Left lung (tissue), 10 donors: ENCODE data around the gene CYP27C1. TPM values are rescaled to one million over a fixed set of nuclear protein-coding genes. Genes with fewer than 3 reads are reported as not detected.
A peak's percentile ranks its signal among the peaks of the same experiment; 100 is the strongest.

ENCODE experiments used
- ATAC-seq: fragments of 200-7000 bp; cut with Tn5 transposase; one replicate; pipeline ENCODE4 v1.9.1; 2020; ENCODE audit warnings: moderate library complexity
- DNase-seq, 4 donors: peaks; one replicate each; pipeline ENCODE4 v3.0.0-alpha.2; 2013 to 2020
- H3K27ac ChIP-seq, 2 donors: fragments of 200-600 bp; sonication (generic) in 1 of 2; one replicate each; pipeline versions ENCODE4 v1.5.0 to v1.8.0; 2020 to 2021
- H3K27me3 ChIP-seq, 2 donors: fragments of 200-600 bp; sonication (generic) in 1 of 2; one replicate each; pipeline versions ENCODE4 v1.5.0 to v1.8.0; 2020 to 2021
- H3K36me3 ChIP-seq, 2 donors: fragments of 200-600 bp; sonication (generic) in 1 of 2; one replicate each; pipeline versions ENCODE4 v1.5.0 to v1.8.0; 2020 to 2021
- H3K4me1 ChIP-seq, 2 donors: fragments of 200-600 bp; one replicate each; pipeline ENCODE4 v1.8.0; 2021
- H3K4me3 ChIP-seq, 2 donors: fragments of 200-600 bp; sonication (generic) in 1 of 2; one replicate each; pipeline versions ENCODE4 v1.5.0 to v1.8.0; 2020 to 2021; ENCODE audit warnings: mild to moderate bottlenecking in 1 of 2
- H3K9me3 ChIP-seq, 2 donors: fragments of 200-600 bp; sonication (generic) in 1 of 2; one replicate each; pipeline versions ENCODE4 v1.5.0 to v1.8.0; 2020 to 2021
- intact Hi-C, 2 donors: fragments of 100-400 bp; cut with DNase I; formaldehyde crosslinking; loops; one replicate each; pipeline versions ENCODE4 v1.11.2 to v1.14.2; 2022
- polyA plus RNA-seq, 6 donors: library from polyadenylated mRNA; unstranded; fragments of 120-200 nt; gene quantifications; one replicate each; pipeline ENCODE4 v1.2.1, GENCODE V29; 2013; ENCODE audit not compliant: insufficient read length in 6 of 6
- total RNA-seq, 2 donors: library from RNA; stranded (reverse); fragmentation: NEBNext Ultra II Directional; extraction: Animal tissue kit (Norgen Biotek cat#: 25700); gene quantifications; one replicate each; pipeline ENCODE4 v1.2.1, GENCODE V29; 2021
- TF ChIP-seq, protein P1 (sequence below), 2 donors: fragments of 200-600 bp; sonication (generic) in 1 of 2; IDR thresholded peaks; one replicate each; pipeline versions ENCODE4 v1.5.0 to v1.8.0; 2021; ENCODE audit warnings: antibody characterized with exemption in 2 of 2
- donor health status: DM: no; HTN: yes; CAD: no.
- donor health status: DM: no; HTN: no; CAD: no.

CYP27C1 gene
- total and polyA plus RNA-seq, 8 donors = 0.10 to 13.2 (median 10.4) TPM

GRCh38 chr2:127157651-127158485 is 62.2 kb downstream of the CYP27C1 start:
- no peak overlapping the region for H3K27ac ChIP-seq
- intact Hi-C loops = no loop called here

DNA sequence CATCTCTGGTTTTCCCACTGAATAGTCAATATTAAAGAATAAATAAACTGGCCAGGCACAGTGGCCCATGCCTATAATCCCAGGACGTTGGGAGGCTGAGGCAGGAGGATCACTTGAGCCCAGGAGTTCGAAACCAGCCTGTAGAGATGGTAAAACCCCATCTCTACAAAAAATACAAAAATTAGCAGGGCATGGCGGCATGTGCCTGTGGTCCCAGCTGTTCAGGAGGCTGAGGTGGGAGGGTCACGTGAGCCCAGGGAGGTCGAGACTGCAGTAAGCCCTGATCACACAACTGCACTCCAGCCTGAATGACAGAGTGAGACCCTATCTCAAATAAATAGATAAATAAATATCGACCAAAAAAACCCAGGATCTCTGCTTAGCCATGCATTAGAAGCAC is 63.0 kb downstream of the CYP27C1 start:
- Histone ChIP-seq H3K36me3 (no peaks in the 10 kb centered on the region), H3K4me3 (no peak overlapping the region), H3K27ac (no peak overlapping the region), H3K4me1 (peaks cover 0 to 2% of the 10 kb centered on the region in 2 donors), H3K9me3 (no peaks in the 10 kb centered on the region), H3K27me3 (no peaks in the 10 kb centered on the region)
- no peak for DNase-seq
- intact Hi-C loops = no loop called here
- TF ChIP-seq, protein P1, sequence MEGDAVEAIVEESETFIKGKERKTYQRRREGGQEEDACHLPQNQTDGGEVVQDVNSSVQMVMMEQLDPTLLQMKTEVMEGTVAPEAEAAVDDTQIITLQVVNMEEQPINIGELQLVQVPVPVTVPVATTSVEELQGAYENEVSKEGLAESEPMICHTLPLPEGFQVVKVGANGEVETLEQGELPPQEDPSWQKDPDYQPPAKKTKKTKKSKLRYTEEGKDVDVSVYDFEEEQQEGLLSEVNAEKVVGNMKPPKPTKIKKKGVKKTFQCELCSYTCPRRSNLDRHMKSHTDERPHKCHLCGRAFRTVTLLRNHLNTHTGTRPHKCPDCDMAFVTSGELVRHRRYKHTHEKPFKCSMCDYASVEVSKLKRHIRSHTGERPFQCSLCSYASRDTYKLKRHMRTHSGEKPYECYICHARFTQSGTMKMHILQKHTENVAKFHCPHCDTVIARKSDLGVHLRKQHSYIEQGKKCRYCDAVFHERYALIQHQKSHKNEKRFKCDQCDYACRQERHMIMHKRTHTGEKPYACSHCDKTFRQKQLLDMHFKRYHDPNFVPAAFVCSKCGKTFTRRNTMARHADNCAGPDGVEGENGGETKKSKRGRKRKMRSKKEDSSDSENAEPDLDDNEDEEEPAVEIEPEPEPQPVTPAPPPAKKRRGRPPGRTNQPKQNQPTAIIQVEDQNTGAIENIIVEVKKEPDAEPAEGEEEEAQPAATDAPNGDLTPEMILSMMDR (IDR thresholded peaks at IDR 0.05) = no peak
- no peak for ATAC-seq

More at GRCh38 chr2:127157651-127158485, 62.2 kb downstream of the CYP27C1 start:
- H3K4me3 ChIP-seq = no peak overlapping the region
- H3K27me3 ChIP-seq = no peaks in the 10 kb centered on the region
- H3K9me3 ChIP-seq = no peaks in the 10 kb centered on the region
- ATAC-seq (no peak), DNase-seq (peak in 2 of 4 donors; percentile 37 to 54)
- H3K36me3 ChIP-seq = no peaks in the 10 kb centered on the region
- peaks cover 0 to 2% of the 10 kb centered on the region in 2 donors for H3K4me1 ChIP-seq
- TF ChIP-seq, protein P1 (IDR thresholded peaks at IDR 0.05) = no peak

- intact Hi-C loops = no loop called here
- H3K36me3 ChIP-seq = no peaks in the 10 kb centered on the region
- TF ChIP-seq, protein P1 (IDR thresholded peaks at IDR 0.05) = no peak
- peaks cover 0 to 2% of the 10 kb centered on the region in 2 donors for H3K4me1 ChIP-seq
- peak in 2 of 4 donors; percentile 54 to 70 for DNase-seq
- no peak overlapping the region for H3K4me3 ChIP-seq
- H3K9me3 ChIP-seq = no peaks in the 10 kb centered on the region
- no peak overlapping the region for H3K27ac ChIP-seq
- no peaks in the 10 kb centered on the region for H3K27me3 ChIP-seq
- peak; percentile 76 for ATAC-seq
These were observed 64.2 kb downstream of the CYP27C1 start for GRCh38 chr2:127155947-127156346.

DNA sequence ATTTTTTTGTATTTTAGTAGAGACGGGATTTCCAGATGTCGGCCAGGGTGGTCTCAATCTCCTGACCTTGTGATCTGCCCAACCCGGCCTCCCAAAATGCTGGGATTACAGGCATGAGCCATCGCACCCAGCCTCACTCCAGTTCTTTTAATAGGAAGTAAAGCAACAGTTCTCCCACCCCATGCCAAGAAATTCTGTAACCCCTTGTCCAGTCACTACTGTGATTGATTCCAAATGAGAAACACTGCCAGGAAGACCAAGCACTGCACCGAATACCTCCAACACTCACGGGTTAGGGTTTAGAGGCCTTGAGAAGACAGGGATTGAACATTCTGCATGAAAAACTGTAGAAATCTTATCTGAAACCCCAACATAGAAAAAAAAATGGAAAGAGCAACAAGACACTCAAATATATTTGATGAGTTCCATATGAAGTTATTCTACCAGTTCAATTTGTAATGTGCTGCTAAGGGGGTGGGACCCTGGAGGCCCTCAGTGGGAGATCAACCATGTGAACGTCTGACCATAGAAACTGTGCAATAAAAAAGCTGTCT is 65.0 kb downstream of the CYP27C1 start:
- intact Hi-C loops = no loop called here
- H3K9me3 ChIP-seq = no peaks in the 10 kb centered on the region
- H3K36me3 ChIP-seq = no peaks in the 10 kb centered on the region
- ATAC-seq (peak; percentile 23), DNase-seq (peak in 2 of 4 donors; percentile 51 to 62)
- TF ChIP-seq, protein P1 (IDR thresholded peaks at IDR 0.05) = no peak
- no peak overlapping the region for H3K4me3 ChIP-seq
- H3K27ac ChIP-seq = peak overlapping the region in 1 of 2 donors; percentile 44
- peaks cover 0 to 2% of the 10 kb centered on the region in 2 donors for H3K4me1 ChIP-seq
- no peaks in the 10 kb centered on the region for H3K27me3 ChIP-seq

GRCh38 chr2:127154396-127154795 is 65.7 kb downstream of the CYP27C1 start:
- Histone ChIP-seq H3K4me1 (peaks cover 0 to 2% of the 10 kb centered on the region in 2 donors), H3K4me3 (no peak overlapping the region), H3K27ac (peak overlapping the region in 1 of 2 donors; percentile 44), H3K27me3 (no peaks in the 10 kb centered on the region), H3K36me3 (no peaks in the 10 kb centered on the region), H3K9me3 (no peaks in the 10 kb centered on the region)
- DNase-seq (peak in 1 of 4 donors; percentile 45), ATAC-seq (no peak)
- intact Hi-C loops = no loop called here
- TF ChIP-seq, protein P1 (IDR thresholded peaks at IDR 0.05) = no peak
